H9 (cell line): ENCODE results near the gene SDHA. TPM values are rescaled to one million over a fixed set of nuclear protein-coding genes. Genes with fewer than 3 reads are reported as not detected.

Source experiments
- DNase-seq: peaks from one replicate; pipeline ENCODE4 v3.0.0-alpha.2; 2017
- H2AFZ ChIP-seq: one replicate; pipeline ENCODE4 v1.6.1; 2013; ENCODE audit warnings: mild to moderate bottlenecking, low read length, control low read depth, moderate library complexity
- H2AK5ac ChIP-seq: 2 replicates; pipeline ENCODE4 v1.6.1; 2013; ENCODE audit warnings: low read length, control low read depth, mixed read lengths; ENCODE audit not compliant: insufficient read length
- H2BK120ac ChIP-seq: one replicate; pipeline ENCODE4 v1.6.1; 2013; ENCODE audit warnings: low read depth, mild to moderate bottlenecking, low read length, control low read depth, inconsistent platforms; ENCODE audit not compliant: poor library complexity, severe bottlenecking
- H2BK12ac ChIP-seq: 2 replicates; pipeline ENCODE4 v1.6.1; 2013; ENCODE audit warnings: low read length, control low read depth, mixed read lengths, low read depth; ENCODE audit not compliant: insufficient read length
- H2BK15ac ChIP-seq: 2 replicates; pipeline ENCODE4 v1.6.1; 2013; ENCODE audit warnings: low read depth, low read length, control low read depth
- H2BK20ac ChIP-seq: one replicate; pipeline ENCODE4 v1.6.1; 2013; ENCODE audit warnings: low read depth, mild to moderate bottlenecking, low read length, control low read depth, inconsistent platforms; ENCODE audit not compliant: poor library complexity, severe bottlenecking
- H2BK5ac ChIP-seq: 2 replicates; pipeline ENCODE4 v1.6.1; 2013; ENCODE audit warnings: low read length, control low read depth, mixed read lengths; ENCODE audit not compliant: insufficient read length
- H3K14ac ChIP-seq: 2 replicates; pipeline ENCODE4 v1.6.1; 2013; ENCODE audit warnings: low read length, control low read depth; ENCODE audit not compliant: insufficient read depth
- H3K18ac ChIP-seq: 2 replicates; pipeline ENCODE4 v1.6.1; 2013; ENCODE audit warnings: low read depth, mild to moderate bottlenecking, mixed read lengths, low read length, control low read depth; ENCODE audit not compliant: insufficient read length
- H3K23ac ChIP-seq: 2 replicates; pipeline ENCODE4 v1.6.1; 2013; ENCODE audit warnings: low read length, control low read depth, mixed read lengths, low read depth; ENCODE audit not compliant: insufficient read length
- H3K23me2 ChIP-seq: 2 replicates; pipeline ENCODE4 v1.6.1; 2013; ENCODE audit warnings: low read depth, mild to moderate bottlenecking, mixed read lengths, low read length, control low read depth; ENCODE audit not compliant: insufficient read length, poor library complexity, severe bottlenecking
- H3K27ac ChIP-seq: 2 replicates; pipeline ENCODE4 v1.5.1; 2013; ENCODE audit warnings: low read length, control low read depth, mixed read lengths, low read depth; ENCODE audit not compliant: insufficient read length
- H3K27me3 ChIP-seq: 2 replicates; pipeline ENCODE4 v1.6.1; 2013; ENCODE audit warnings: low read length, control low read depth, inconsistent platforms; ENCODE audit not compliant: insufficient read depth
- H3K4ac ChIP-seq: 2 replicates; pipeline ENCODE4 v1.6.1; 2013; ENCODE audit warnings: low read depth, mild to moderate bottlenecking, control low read depth, inconsistent platforms, low read length, moderate library complexity
- H3K4me1 ChIP-seq: 2 replicates; pipeline ENCODE4 v1.6.1; 2013; ENCODE audit warnings: low read length, control low read depth, inconsistent platforms; ENCODE audit not compliant: insufficient read depth
- H3K4me2 ChIP-seq: 2 replicates; pipeline ENCODE4 v1.6.1; 2013; ENCODE audit warnings: low read length, control low read depth, mixed read lengths; ENCODE audit not compliant: insufficient read length, insufficient read depth
- H3K56ac ChIP-seq: 2 replicates; pipeline ENCODE4 v1.6.1; 2013; ENCODE audit warnings: low read depth, mild to moderate bottlenecking, mixed read lengths, low read length, control low read depth; ENCODE audit not compliant: insufficient read length
- H3K79me1 ChIP-seq: 2 replicates; pipeline ENCODE4 v1.6.1; 2013; ENCODE audit warnings: low read depth, mild to moderate bottlenecking, moderate library complexity, low read length, control low read depth, inconsistent platforms; ENCODE audit not compliant: insufficient read depth, poor library complexity, severe bottlenecking
- H3K79me2 ChIP-seq: 2 replicates; pipeline ENCODE4 v1.6.1; 2013; ENCODE audit warnings: low read length, control low read depth, inconsistent platforms; ENCODE audit not compliant: insufficient read depth
- H3K9ac ChIP-seq: 2 replicates; pipeline ENCODE4 v1.6.1; 2013; ENCODE audit warnings: low read length, control low read depth, mixed read lengths; ENCODE audit not compliant: insufficient read length; ENCODE audit errors: extremely low read depth
- H3K9me3 ChIP-seq: one replicate; pipeline ENCODE4 v1.6.1; 2013; ENCODE audit warnings: low read depth, low read length, inconsistent platforms; ENCODE audit not compliant: control insufficient read depth
- H3T11ph ChIP-seq: one replicate; pipeline ENCODE4 v1.6.1; 2013; ENCODE audit warnings: mild to moderate bottlenecking, low read length, control low read depth, inconsistent platforms
- H4K20me1 ChIP-seq: one replicate; pipeline ENCODE4 v1.6.1; 2013; ENCODE audit not compliant: control insufficient read depth, insufficient read length, insufficient read depth
- H4K5ac ChIP-seq: 2 replicates; pipeline ENCODE4 v1.6.1; 2013; ENCODE audit warnings: low read depth, mild to moderate bottlenecking, mixed read lengths, low read length, control low read depth; ENCODE audit not compliant: insufficient read length
- H4K8ac ChIP-seq: replicated peaks from 2 replicates; pipeline ENCODE4 v1.6.1; 2013; ENCODE audit warnings: low read length, control low read depth, mixed read lengths, low read depth; ENCODE audit not compliant: insufficient read length
- H4K91ac ChIP-seq: 2 replicates; pipeline ENCODE4 v1.6.1; 2013; ENCODE audit warnings: low read depth, mild to moderate bottlenecking, moderate library complexity, mixed read lengths, low read length, control low read depth; ENCODE audit not compliant: insufficient read length
- H3K27ac Mint-ChIP-seq, 3 experiments: 2 replicates in 2 of 3; 3 replicates in 1 of 3; pipeline ENCODE4 v1.8.0; 2020 to 2021; ENCODE audit warnings: mixed read lengths in 3 of 3, mild to moderate bottlenecking in 1 of 3, moderate library complexity in 1 of 3
- H3K27me3 Mint-ChIP-seq: 2 replicates; pipeline ENCODE4 v1.8.0; 2021; ENCODE audit warnings: low read depth, mild to moderate bottlenecking, moderate library complexity, mixed read lengths
- H3K36me3 Mint-ChIP-seq, 3 experiments: 2 replicates in 2 of 3; 3 replicates in 1 of 3; pipeline ENCODE4 v1.8.0; 2020 to 2021; ENCODE audit warnings: low read depth in 3 of 3, mixed read lengths in 3 of 3; ENCODE audit not compliant: insufficient read depth in 1 of 3
- H3K4me1 Mint-ChIP-seq, 2 experiments: 2 replicates each; pipeline ENCODE4 v1.8.0; 2020; ENCODE audit warnings: mixed read lengths in 2 of 2
- H3K4me3 Mint-ChIP-seq, 2 experiments: 2 replicates in 1 of 2; 3 replicates in 1 of 2; pipeline ENCODE4 v1.8.0; 2020 to 2021; ENCODE audit warnings: mild to moderate bottlenecking in 2 of 2, mixed read lengths in 2 of 2, moderate library complexity in 1 of 2
- H3K9me3 Mint-ChIP-seq, 2 experiments: 2 replicates in 1 of 2; 3 replicates in 1 of 2; pipeline ENCODE4 v1.8.0; 2020; ENCODE audit warnings: mild to moderate bottlenecking in 2 of 2, mixed read lengths in 2 of 2, moderate library complexity in 1 of 2
- WGBS: extraction: QIAGEN DNeasy Blood & Tissue Kit; methylation state at CpG from one replicate; pipeline ENCODE4 v1.1.7; 2013; ENCODE audit warnings: missing lambda C conversion rate, low lambda C conversion rate, mixed read lengths; ENCODE audit not compliant: insufficient read length; ENCODE audit errors: extremely low coverage; 5-methylcytosine and 5-hydroxymethylcytosine counted together
- total RNA-seq: library from RNA; stranded (reverse); gene quantifications from 2 replicates; pipeline ENCODE4 v1.2.1, GENCODE V29; 2021
- TF ChIP-seq, protein P1 (sequence below): fragments of 200-600 bp; sonication (generic); conservative IDR thresholded peaks from 3 replicates; pipeline ENCODE4 v1.8.0; 2021; ENCODE audit warnings: antibody characterized with exemption, mild to moderate bottlenecking

Gene SDHA
- total RNA-seq, 1 experiment from 2014 or later: 84.8 TPM

DNA sequence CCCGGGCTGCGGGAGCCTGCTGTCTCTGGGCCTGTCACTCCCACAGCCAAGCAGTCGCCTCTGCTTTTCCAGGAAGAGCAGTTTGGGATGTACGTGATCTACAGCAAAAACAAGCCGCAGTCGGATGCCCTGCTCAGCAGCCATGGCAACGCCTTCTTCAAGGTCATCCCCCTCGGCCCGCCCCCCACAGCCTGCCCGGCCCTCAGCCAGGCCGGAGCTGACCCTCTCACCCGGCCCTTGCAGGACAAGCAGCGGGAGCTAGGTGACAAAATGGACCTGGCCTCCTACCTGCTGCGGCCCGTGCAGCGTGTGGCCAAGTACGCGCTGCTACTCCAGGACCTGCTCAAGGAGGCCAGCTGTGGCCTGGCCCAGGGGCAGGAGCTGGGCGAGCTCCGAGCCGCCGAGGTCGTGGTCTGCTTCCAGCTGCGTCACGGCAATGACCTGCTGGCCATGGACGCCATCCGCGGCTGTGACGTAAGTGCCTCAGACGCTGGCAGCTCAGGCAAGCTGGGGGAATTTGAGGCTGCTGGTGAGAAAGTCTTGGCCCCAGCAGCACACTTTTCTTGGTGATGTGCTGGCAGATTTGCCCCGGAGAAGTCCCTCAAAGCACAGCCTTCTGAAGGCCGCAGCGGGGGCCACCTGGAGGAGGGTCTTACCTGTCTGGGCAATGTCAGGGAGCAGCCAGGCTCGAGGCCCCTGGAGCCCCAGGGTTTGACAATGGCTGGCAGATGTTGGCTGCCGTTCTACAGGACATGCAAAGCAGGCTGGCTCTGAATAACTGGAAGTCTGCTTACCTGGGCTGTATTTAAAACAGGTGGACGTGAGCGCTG lies 46.9 kb upstream of the SDHA start:
- no peak overlapping the region for H3K27ac Mint-ChIP-seq
- H2BK15ac ChIP-seq: no peak overlapping the region

More for the DNA sequence above, 46.9 kb upstream of the SDHA start:
- Histone ChIP-seq H2BK120ac (no peak overlapping the region), H3K79me1 (no peaks in the 10 kb centered on the region), H2BK5ac (no peak overlapping the region), H3K27me3 (no peaks in the 10 kb centered on the region), H4K20me1 (no peaks in the 10 kb centered on the region), H3K4me2 (no peak overlapping the region), H3K14ac (no peak overlapping the region; the same call in 1 of the 2 replicates), H3K79me2 (no peaks in the 10 kb centered on the region), H3K9ac (no peak overlapping the region), H2BK12ac (no peak overlapping the region), H3T11ph (no peak overlapping the region), H2AFZ (no peak overlapping the region), H4K5ac (no peak overlapping the region), H3K4ac (no peak overlapping the region), H3K4me1 (no peaks in the 10 kb centered on the region), H3K27ac (no peak overlapping the region), H3K18ac (no peak overlapping the region), H4K91ac (no peak overlapping the region), H3K23ac (no peak overlapping the region), H2BK20ac (no peak overlapping the region), H3K9me3 (no peaks in the 10 kb centered on the region), H4K8ac (no peak overlapping the region), H3K23me2 (no peaks in the 10 kb centered on the region), H2AK5ac (no peak overlapping the region), H3K56ac (no peak overlapping the region)
- WGBS: no CpG with 5 or more reads among the region's 37 CpGs
- H3K4me3 Mint-ChIP-seq: no peak overlapping the region
- TF ChIP-seq, protein P1, sequence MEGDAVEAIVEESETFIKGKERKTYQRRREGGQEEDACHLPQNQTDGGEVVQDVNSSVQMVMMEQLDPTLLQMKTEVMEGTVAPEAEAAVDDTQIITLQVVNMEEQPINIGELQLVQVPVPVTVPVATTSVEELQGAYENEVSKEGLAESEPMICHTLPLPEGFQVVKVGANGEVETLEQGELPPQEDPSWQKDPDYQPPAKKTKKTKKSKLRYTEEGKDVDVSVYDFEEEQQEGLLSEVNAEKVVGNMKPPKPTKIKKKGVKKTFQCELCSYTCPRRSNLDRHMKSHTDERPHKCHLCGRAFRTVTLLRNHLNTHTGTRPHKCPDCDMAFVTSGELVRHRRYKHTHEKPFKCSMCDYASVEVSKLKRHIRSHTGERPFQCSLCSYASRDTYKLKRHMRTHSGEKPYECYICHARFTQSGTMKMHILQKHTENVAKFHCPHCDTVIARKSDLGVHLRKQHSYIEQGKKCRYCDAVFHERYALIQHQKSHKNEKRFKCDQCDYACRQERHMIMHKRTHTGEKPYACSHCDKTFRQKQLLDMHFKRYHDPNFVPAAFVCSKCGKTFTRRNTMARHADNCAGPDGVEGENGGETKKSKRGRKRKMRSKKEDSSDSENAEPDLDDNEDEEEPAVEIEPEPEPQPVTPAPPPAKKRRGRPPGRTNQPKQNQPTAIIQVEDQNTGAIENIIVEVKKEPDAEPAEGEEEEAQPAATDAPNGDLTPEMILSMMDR: no peak
- H3K9me3 Mint-ChIP-seq: peaks cover 0 to 2% of the 10 kb centered on the region in 2 experiments; a peak in 1 of 5 replicates
- DNase-seq: no peak
- H3K36me3 Mint-ChIP-seq: peaks cover 4 to 46% (median 43%) of the 10 kb centered on the region in 3 experiments; a peak in 6 of 7 replicates
- H3K4me1 Mint-ChIP-seq: peaks cover 0 to 5% of the 10 kb centered on the region in 2 experiments; a peak in 1 of 4 replicates
- no peaks in the 10 kb centered on the region; the same call in 1 of the 2 replicates for H3K27me3 Mint-ChIP-seq
